ENCODE measurements around the gene SLF1. TPM values are rescaled to one million over a fixed set of nuclear protein-coding genes. Genes with fewer than 3 reads are reported as not detected.
A peak's percentile ranks its signal among the peaks of the same experiment; 100 is the strongest.

SLF1 gene
- total RNA-seq, 2 donors from 2014 or later: 8.1 to 10.7 TPM

- no peak for DNase-seq
- Mint-ChIP-seq H3K27ac (no peak overlapping the region), H3K36me3 (ENCODE audit: insufficient read depth in 2 of 2) (peaks cover 0 to 2% of the 10 kb centered on the region in 2 donors), H3K4me1 (ENCODE audit: low read depth) (peaks cover 35% of the 10 kb centered on the region), H3K9me3 (no peaks in the 10 kb centered on the region), H3K27me3 (ENCODE audit: low read depth) (no peaks in the 10 kb centered on the region), H3K4me3 (peak overlapping the region in 1 of 2 donors; percentile 1)
- no peak for ATAC-seq (replicated peaks in 1 of 2)
These were observed 4.5 kb downstream of the SLF1 start for GRCh38 chr5:94623011-94623410.

GRCh38 chr5:94623877-94624276 lies 5.4 kb downstream of the SLF1 start:
- Mint-ChIP-seq H3K36me3 (ENCODE audit: insufficient read depth in 2 of 2) (peaks cover 1% of the 10 kb centered on the region in 2 donors), H3K9me3 (no peaks in the 10 kb centered on the region), H3K4me1 (ENCODE audit: low read depth) (peaks cover 35% of the 10 kb centered on the region), H3K27me3 (ENCODE audit: low read depth) (no peaks in the 10 kb centered on the region), H3K27ac (no peak overlapping the region), H3K4me3 (no peak overlapping the region)
- ATAC-seq (replicated peaks in 1 of 2) (no peak), DNase-seq (no peak)

- Mint-ChIP-seq H3K9me3 (no peaks in the 10 kb centered on the region), H3K36me3 (ENCODE audit: insufficient read depth in 2 of 2) (peaks cover 3 to 17% of the 10 kb centered on the region in 2 donors), H3K4me3 (no peak overlapping the region), H3K4me1 (ENCODE audit: low read depth) (peaks cover 8% of the 10 kb centered on the region), H3K27ac (no peak overlapping the region), H3K27me3 (ENCODE audit: low read depth) (no peaks in the 10 kb centered on the region)
- DNase-seq (no peak), ATAC-seq (replicated peaks in 1 of 2) (no peak)
These were observed 8.7 kb downstream of the SLF1 start for GRCh38 chr5:94627191-94627590.

GRCh38 chr5:94632024-94632423 lies 13.6 kb downstream of the SLF1 start:
- Mint-ChIP-seq H3K27ac (no peak overlapping the region), H3K9me3 (peaks cover 4 to 12% of the 10 kb centered on the region in 2 donors), H3K27me3 (ENCODE audit: low read depth) (no peaks in the 10 kb centered on the region), H3K4me1 (ENCODE audit: low read depth) (peaks cover 10% of the 10 kb centered on the region), H3K4me3 (no peak overlapping the region), H3K36me3 (ENCODE audit: insufficient read depth in 2 of 2) (peaks cover 17 to 46% of the 10 kb centered on the region in 2 donors)
- ATAC-seq (replicated peaks in 1 of 2) (no peak), DNase-seq (no peak)

- peaks cover 30 to 49% of the 10 kb centered on the region in 2 donors for H3K36me3 Mint-ChIP-seq (ENCODE audit: insufficient read depth in 2 of 2)
- H3K27ac Mint-ChIP-seq: no peak overlapping the region
- no peak for ATAC-seq (replicated peaks in 1 of 2)
- H3K4me3 Mint-ChIP-seq: no peak overlapping the region
- H3K27me3 Mint-ChIP-seq (ENCODE audit: low read depth): no peaks in the 10 kb centered on the region
- H3K9me3 Mint-ChIP-seq: peaks cover 11 to 18% of the 10 kb centered on the region in 2 donors
- H3K4me1 Mint-ChIP-seq (ENCODE audit: low read depth): peaks cover 19% of the 10 kb centered on the region
- no peak for DNase-seq
These were observed 21.7 kb downstream of the SLF1 start for GRCh38 chr5:94640176-94640575.

- Mint-ChIP-seq H3K9me3 (peaks cover 3 to 5% of the 10 kb centered on the region in 2 donors), H3K27me3 (ENCODE audit: low read depth) (no peaks in the 10 kb centered on the region), H3K4me1 (ENCODE audit: low read depth) (peaks cover 13% of the 10 kb centered on the region), H3K27ac (peak overlapping the region; percentile 21), H3K36me3 (ENCODE audit: insufficient read depth in 2 of 2) (peaks cover 8 to 16% of the 10 kb centered on the region in 2 donors), H3K4me3 (no peak overlapping the region)
- no peak for DNase-seq
- peak in 1 of 2 donors; percentile 60 for ATAC-seq (replicated peaks in 1 of 2)
These were observed 26.6 kb downstream of the SLF1 start for GRCh38 chr5:94645053-94645452.

GRCh38 chr5:94646758-94647157 lies 28.3 kb downstream of the SLF1 start:
- H3K36me3 Mint-ChIP-seq (ENCODE audit: insufficient read depth in 2 of 2): peaks cover 3 to 5% of the 10 kb centered on the region in 2 donors
- no peak overlapping the region for H3K4me3 Mint-ChIP-seq
- H3K27ac Mint-ChIP-seq: no peak overlapping the region
- H3K27me3 Mint-ChIP-seq (ENCODE audit: low read depth): no peaks in the 10 kb centered on the region
- ATAC-seq (replicated peaks in 1 of 2): no peak
- peaks cover 8% of the 10 kb centered on the region for H3K4me1 Mint-ChIP-seq (ENCODE audit: low read depth)
- DNase-seq: no peak
- peaks cover 0 to 1% of the 10 kb centered on the region in 2 donors for H3K9me3 Mint-ChIP-seq

GRCh38 chr5:94649874-94650273 lies 31.4 kb downstream of the SLF1 start:
- peaks cover 2% of the 10 kb centered on the region for H3K4me1 Mint-ChIP-seq (ENCODE audit: low read depth)
- H3K27me3 Mint-ChIP-seq (ENCODE audit: low read depth): no peaks in the 10 kb centered on the region
- H3K27ac Mint-ChIP-seq: no peak overlapping the region
- H3K36me3 Mint-ChIP-seq (ENCODE audit: insufficient read depth in 2 of 2): peaks cover 3 to 18% of the 10 kb centered on the region in 2 donors
- ATAC-seq (replicated peaks in 1 of 2) (no peak), DNase-seq (no peak)
- H3K4me3 Mint-ChIP-seq: no peak overlapping the region
- peaks cover 1 to 2% of the 10 kb centered on the region in 2 donors for H3K9me3 Mint-ChIP-seq

- Mint-ChIP-seq H3K4me3 (no peak overlapping the region), H3K9me3 (peaks cover 21 to 24% of the 10 kb centered on the region in 2 donors), H3K4me1 (ENCODE audit: low read depth) (no peaks in the 10 kb centered on the region), H3K27ac (no peak overlapping the region), H3K27me3 (ENCODE audit: low read depth) (no peaks in the 10 kb centered on the region), H3K36me3 (ENCODE audit: insufficient read depth in 2 of 2) (peaks cover 33 to 54% of the 10 kb centered on the region in 2 donors)
- ATAC-seq (replicated peaks in 1 of 2): no peak
- DNase-seq: no peak
These were observed 39.8 kb downstream of the SLF1 start for GRCh38 chr5:94658272-94658671.

GRCh38 chr5:94660506-94660905 lies 42.0 kb downstream of the SLF1 start:
- H3K9me3 Mint-ChIP-seq: peaks cover 13 to 19% of the 10 kb centered on the region in 2 donors
- peaks cover 27 to 40% of the 10 kb centered on the region in 2 donors for H3K36me3 Mint-ChIP-seq (ENCODE audit: insufficient read depth in 2 of 2)
- no peak overlapping the region for H3K4me3 Mint-ChIP-seq
- no peak overlapping the region for H3K27ac Mint-ChIP-seq
- no peaks in the 10 kb centered on the region for H3K27me3 Mint-ChIP-seq (ENCODE audit: low read depth)
- DNase-seq: no peak
- ATAC-seq (replicated peaks in 1 of 2): no peak
- H3K4me1 Mint-ChIP-seq (ENCODE audit: low read depth): no peaks in the 10 kb centered on the region

- DNase-seq (no peak), ATAC-seq (replicated peaks in 1 of 2) (no peak)
- Mint-ChIP-seq H3K27me3 (ENCODE audit: low read depth) (no peaks in the 10 kb centered on the region), H3K27ac (no peak overlapping the region), H3K9me3 (peaks cover 13 to 19% of the 10 kb centered on the region in 2 donors), H3K4me1 (ENCODE audit: low read depth) (no peaks in the 10 kb centered on the region), H3K36me3 (ENCODE audit: insufficient read depth in 2 of 2) (peaks cover 27 to 35% of the 10 kb centered on the region in 2 donors), H3K4me3 (no peak overlapping the region)
These were observed 42.6 kb downstream of the SLF1 start for GRCh38 chr5:94661086-94661485.

GRCh38 chr5:94667937-94668336 lies 49.5 kb downstream of the SLF1 start:
- Mint-ChIP-seq H3K4me1 (ENCODE audit: low read depth) (no peaks in the 10 kb centered on the region), H3K27ac (no peak overlapping the region), H3K4me3 (no peak overlapping the region), H3K27me3 (ENCODE audit: low read depth) (no peaks in the 10 kb centered on the region), H3K36me3 (ENCODE audit: insufficient read depth in 2 of 2) (peaks cover 4 to 8% of the 10 kb centered on the region in 2 donors), H3K9me3 (no peaks in the 10 kb centered on the region)
- DNase-seq (no peak), ATAC-seq (replicated peaks in 1 of 2) (no peak)

GRCh38 chr5:94670726-94671125 lies 52.3 kb downstream of the SLF1 start:
- DNase-seq (no peak), ATAC-seq (replicated peaks in 1 of 2) (no peak)
- H3K36me3 Mint-ChIP-seq (ENCODE audit: insufficient read depth in 2 of 2): peaks cover 4 to 8% of the 10 kb centered on the region in 2 donors
- no peaks in the 10 kb centered on the region for H3K9me3 Mint-ChIP-seq
- H3K4me3 Mint-ChIP-seq: no peak overlapping the region
- H3K4me1 Mint-ChIP-seq (ENCODE audit: low read depth): no peaks in the 10 kb centered on the region
- H3K27ac Mint-ChIP-seq: no peak overlapping the region
- no peaks in the 10 kb centered on the region for H3K27me3 Mint-ChIP-seq (ENCODE audit: low read depth)

GRCh38 chr5:94672746-94673145 lies 54.3 kb downstream of the SLF1 start:
- ATAC-seq (replicated peaks in 1 of 2) (no peak), DNase-seq (no peak)
- H3K36me3 Mint-ChIP-seq (ENCODE audit: insufficient read depth in 2 of 2): peaks cover 0 to 8% of the 10 kb centered on the region in 2 donors
- no peaks in the 10 kb centered on the region for H3K4me1 Mint-ChIP-seq (ENCODE audit: low read depth)
- H3K27ac Mint-ChIP-seq: no peak overlapping the region
- H3K27me3 Mint-ChIP-seq (ENCODE audit: low read depth): no peaks in the 10 kb centered on the region
- H3K9me3 Mint-ChIP-seq: no peaks in the 10 kb centered on the region
- no peak overlapping the region for H3K4me3 Mint-ChIP-seq
